ENCODE measurements around the gene NHLH1. TPM values are rescaled to one million over a fixed set of nuclear protein-coding genes. Genes with fewer than 3 reads are reported as not detected.

The NHLH1 gene
- total RNA-seq, 1 donor from 2014 or later = 0.08 TPM

DNA sequence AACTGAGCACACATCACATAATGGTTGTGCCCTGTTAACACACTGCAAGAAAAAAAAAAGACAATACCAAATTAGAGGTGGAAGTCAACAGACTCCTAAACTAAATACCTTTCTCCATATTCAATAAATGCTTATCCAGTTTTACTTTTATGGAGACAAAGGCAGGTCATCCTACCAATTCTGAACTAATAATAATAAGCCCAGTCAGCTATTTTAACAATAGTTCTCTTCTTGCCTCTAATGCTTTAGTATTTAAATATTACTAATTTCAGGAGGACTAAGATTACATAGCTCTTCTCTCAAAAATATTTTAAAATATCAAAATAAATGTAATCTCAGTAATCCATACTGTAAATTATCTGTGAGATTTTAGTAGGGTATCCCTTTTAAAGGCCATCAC is 34.4 kb upstream of the NHLH1 start:
- no peak for DNase-seq (ENCODE audit: low read depth)
- H3K36me3 ChIP-seq (ENCODE audit: control insufficient read depth, insufficient read depth, low read length) = no peaks in the 10 kb centered on the region
- TF ChIP-seq, protein P1, sequence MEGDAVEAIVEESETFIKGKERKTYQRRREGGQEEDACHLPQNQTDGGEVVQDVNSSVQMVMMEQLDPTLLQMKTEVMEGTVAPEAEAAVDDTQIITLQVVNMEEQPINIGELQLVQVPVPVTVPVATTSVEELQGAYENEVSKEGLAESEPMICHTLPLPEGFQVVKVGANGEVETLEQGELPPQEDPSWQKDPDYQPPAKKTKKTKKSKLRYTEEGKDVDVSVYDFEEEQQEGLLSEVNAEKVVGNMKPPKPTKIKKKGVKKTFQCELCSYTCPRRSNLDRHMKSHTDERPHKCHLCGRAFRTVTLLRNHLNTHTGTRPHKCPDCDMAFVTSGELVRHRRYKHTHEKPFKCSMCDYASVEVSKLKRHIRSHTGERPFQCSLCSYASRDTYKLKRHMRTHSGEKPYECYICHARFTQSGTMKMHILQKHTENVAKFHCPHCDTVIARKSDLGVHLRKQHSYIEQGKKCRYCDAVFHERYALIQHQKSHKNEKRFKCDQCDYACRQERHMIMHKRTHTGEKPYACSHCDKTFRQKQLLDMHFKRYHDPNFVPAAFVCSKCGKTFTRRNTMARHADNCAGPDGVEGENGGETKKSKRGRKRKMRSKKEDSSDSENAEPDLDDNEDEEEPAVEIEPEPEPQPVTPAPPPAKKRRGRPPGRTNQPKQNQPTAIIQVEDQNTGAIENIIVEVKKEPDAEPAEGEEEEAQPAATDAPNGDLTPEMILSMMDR (IDR thresholded peaks at IDR 0.05; ENCODE audit: insufficient read depth, low read length, poor library complexity, severe bottlenecking) = no peak
- H3K4me3 ChIP-seq (ENCODE audit: low read depth, low read length) = no peak overlapping the region
- no peaks in the 10 kb centered on the region for H3K27me3 ChIP-seq (ENCODE audit: control insufficient read depth, insufficient read depth, low read length)

DNA sequence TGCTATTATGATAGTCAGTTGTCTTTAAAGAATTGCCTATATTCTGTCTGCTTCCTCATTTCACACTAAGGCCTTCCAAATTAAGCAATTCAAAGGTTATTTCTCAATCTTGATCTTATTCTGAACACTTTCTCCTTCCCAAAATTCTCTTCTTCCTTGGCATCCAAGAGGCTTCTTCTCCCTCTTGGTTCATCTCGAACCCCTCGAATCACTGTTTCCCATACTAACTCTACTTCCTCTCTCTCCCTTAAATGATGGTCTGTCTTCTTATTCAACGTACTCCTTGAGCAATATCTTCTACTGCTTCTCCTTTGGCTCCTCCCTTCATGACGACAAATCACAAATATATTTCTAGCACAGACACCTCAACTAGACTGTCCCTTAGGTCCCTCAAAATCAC is 28.3 kb upstream of the NHLH1 start:
- Histone ChIP-seq H3K4me3 (ENCODE audit: low read depth, low read length) (no peak overlapping the region), H3K36me3 (ENCODE audit: control insufficient read depth, insufficient read depth, low read length) (no peaks in the 10 kb centered on the region), H3K27me3 (ENCODE audit: control insufficient read depth, insufficient read depth, low read length) (no peaks in the 10 kb centered on the region)
- no peak for DNase-seq (ENCODE audit: low read depth)
- TF ChIP-seq, protein P1 (IDR thresholded peaks at IDR 0.05; ENCODE audit: insufficient read depth, low read length, poor library complexity, severe bottlenecking) = no peak

GRCh38 chr1:160340146-160340545 is 26.7 kb upstream of the NHLH1 start:
- H3K36me3 ChIP-seq (ENCODE audit: control insufficient read depth, insufficient read depth, low read length) = no peaks in the 10 kb centered on the region
- no peak overlapping the region for H3K4me3 ChIP-seq (ENCODE audit: low read depth, low read length)
- H3K27me3 ChIP-seq (ENCODE audit: control insufficient read depth, insufficient read depth, low read length) = no peaks in the 10 kb centered on the region
- TF ChIP-seq, protein P1 (IDR thresholded peaks at IDR 0.05; ENCODE audit: insufficient read depth, low read length, poor library complexity, severe bottlenecking) = no peak
- DNase-seq (ENCODE audit: low read depth) = no peak

- no peaks in the 10 kb centered on the region for H3K36me3 ChIP-seq (ENCODE audit: control insufficient read depth, insufficient read depth, low read length)
- no peaks in the 10 kb centered on the region for H3K27me3 ChIP-seq (ENCODE audit: control insufficient read depth, insufficient read depth, low read length)
- H3K4me3 ChIP-seq (ENCODE audit: low read depth, low read length) = no peak overlapping the region
- TF ChIP-seq, protein P1 (IDR thresholded peaks at IDR 0.05; ENCODE audit: insufficient read depth, low read length, poor library complexity, severe bottlenecking) = no peak
- no peak for DNase-seq (ENCODE audit: low read depth)
Observed at GRCh38 chr1:160340866-160341265, 26.0 kb upstream of the NHLH1 start.

DNA sequence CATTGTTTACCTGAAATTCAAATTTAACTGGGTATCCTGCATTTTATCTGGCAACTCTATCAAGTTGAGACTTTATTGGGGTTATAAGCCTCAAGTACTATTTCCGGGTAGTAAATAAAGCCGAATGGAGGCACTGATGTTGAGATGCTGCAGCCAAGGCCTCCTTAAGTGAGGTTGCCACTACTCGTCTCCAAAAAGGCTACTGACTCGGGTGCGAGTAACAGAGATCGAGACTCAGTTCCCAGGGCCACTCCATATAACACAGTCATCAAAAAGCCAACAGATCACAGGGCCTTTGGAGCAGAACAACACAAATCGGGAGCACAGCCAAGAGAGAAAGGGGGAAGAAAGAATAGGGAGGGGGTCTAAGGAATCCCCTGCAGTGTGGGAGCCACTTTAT is 24.3 kb upstream of the NHLH1 start:
- H3K36me3 ChIP-seq (ENCODE audit: control insufficient read depth, insufficient read depth, low read length) = no peaks in the 10 kb centered on the region
- TF ChIP-seq, protein P1 (IDR thresholded peaks at IDR 0.05; ENCODE audit: insufficient read depth, low read length, poor library complexity, severe bottlenecking) = no peak
- H3K4me3 ChIP-seq (ENCODE audit: low read depth, low read length) = peak overlapping the region; percentile 87
- no peak for DNase-seq (ENCODE audit: low read depth)
- H3K27me3 ChIP-seq (ENCODE audit: control insufficient read depth, insufficient read depth, low read length) = no peaks in the 10 kb centered on the region

Measured in kidney epithelial cell (primary cell).